Parathyroid adenoma (tissue), 2 donors: ENCODE data around the gene TIMP3.

ENCODE experiments used
- H2AFZ ChIP-seq: fragments of 300-600 bp; sonication (generic); one replicate; pipeline ENCODE4 v1.7.0; 2017; ENCODE audit warnings: antibody characterized with exemption, mild to moderate bottlenecking
- H3K27ac ChIP-seq: fragments of 300-600 bp; sonication (generic); one replicate; pipeline ENCODE4 v1.7.0; 2017
- H3K27me3 ChIP-seq: fragments of 300-600 bp; sonication (generic); one replicate; pipeline ENCODE4 v1.7.0; 2017; ENCODE audit warnings: low read length; ENCODE audit not compliant: control insufficient read depth, insufficient read depth
- H3K36me3 ChIP-seq: fragments of 300-600 bp; sonication (generic); one replicate; pipeline ENCODE4 v1.7.0; 2017; ENCODE audit warnings: low read length; ENCODE audit not compliant: control insufficient read depth, insufficient read depth
- H3K4me1 ChIP-seq: fragments of 300-600 bp; sonication (generic); one replicate; pipeline ENCODE4 v1.7.0; 2017; ENCODE audit warnings: control low read depth
- H3K4me2 ChIP-seq: fragments of 300-600 bp; sonication (generic); one replicate; pipeline ENCODE4 v1.7.0; 2017; ENCODE audit warnings: low read length
- H3K4me3 ChIP-seq: fragments of 300-600 bp; sonication (generic); one replicate; pipeline ENCODE4 v1.7.0; 2017; ENCODE audit warnings: low read depth, low read length
- H3K79me2 ChIP-seq: fragments of 300-600 bp; sonication (generic); one replicate; pipeline ENCODE4 v1.7.0; 2017; ENCODE audit warnings: control low read depth
- H3K9ac ChIP-seq: fragments of 300-600 bp; sonication (generic); one replicate; pipeline ENCODE4 v1.7.0; 2017; ENCODE audit warnings: mild to moderate bottlenecking
- H3K9me3 ChIP-seq: fragments of 300-600 bp; sonication (generic); one replicate; pipeline ENCODE4 v1.7.0; 2017; ENCODE audit warnings: low read length; ENCODE audit not compliant: control insufficient read depth
- TF ChIP-seq, protein P1 (sequence below): fragments of 300-600 bp; sonication (generic); IDR thresholded peaks from one replicate; pipeline ENCODE4 v1.7.0; 2017; ENCODE audit warnings: antibody characterized with exemption, mild to moderate bottlenecking
- donor health status: primary hyperparathyroidism.

TIMP3 gene

DNA sequence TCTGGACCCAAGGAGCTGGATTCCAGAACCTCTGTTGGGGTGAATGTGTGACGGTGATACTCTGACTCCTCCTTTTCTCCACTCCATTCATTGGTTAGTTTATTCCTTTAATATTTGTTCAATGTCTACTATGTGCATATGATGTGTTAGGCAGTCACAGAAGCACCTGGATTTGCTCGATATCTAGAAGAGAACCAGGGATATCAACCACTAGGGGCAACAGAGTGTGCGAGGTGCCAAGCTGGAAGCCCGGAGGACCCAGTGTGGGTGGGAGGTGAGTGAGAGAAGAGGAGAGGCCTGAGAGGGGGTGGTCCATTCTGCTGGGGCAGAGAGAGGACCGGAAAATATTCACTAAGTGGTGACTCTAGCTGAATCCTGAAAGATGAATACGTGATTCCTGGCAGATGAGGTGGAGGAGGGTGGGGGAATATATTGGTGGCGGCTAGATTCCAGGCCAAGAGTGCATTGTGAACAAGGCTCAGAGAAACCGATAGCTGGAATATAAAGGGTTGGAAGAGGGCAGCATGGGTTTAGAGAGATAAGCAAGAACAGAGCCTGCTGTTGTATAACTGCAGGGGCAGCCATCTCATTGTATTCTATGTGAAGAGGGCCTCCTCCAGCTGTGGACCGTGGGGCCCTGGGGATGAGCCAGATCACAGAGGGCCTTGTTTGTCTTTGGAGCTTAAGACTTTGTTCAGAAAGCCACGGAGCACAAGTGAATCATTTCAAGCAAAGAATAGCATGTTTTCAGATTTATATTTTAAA, 6.9 kb upstream of the TIMP3 start:
- TF ChIP-seq, protein P1, sequence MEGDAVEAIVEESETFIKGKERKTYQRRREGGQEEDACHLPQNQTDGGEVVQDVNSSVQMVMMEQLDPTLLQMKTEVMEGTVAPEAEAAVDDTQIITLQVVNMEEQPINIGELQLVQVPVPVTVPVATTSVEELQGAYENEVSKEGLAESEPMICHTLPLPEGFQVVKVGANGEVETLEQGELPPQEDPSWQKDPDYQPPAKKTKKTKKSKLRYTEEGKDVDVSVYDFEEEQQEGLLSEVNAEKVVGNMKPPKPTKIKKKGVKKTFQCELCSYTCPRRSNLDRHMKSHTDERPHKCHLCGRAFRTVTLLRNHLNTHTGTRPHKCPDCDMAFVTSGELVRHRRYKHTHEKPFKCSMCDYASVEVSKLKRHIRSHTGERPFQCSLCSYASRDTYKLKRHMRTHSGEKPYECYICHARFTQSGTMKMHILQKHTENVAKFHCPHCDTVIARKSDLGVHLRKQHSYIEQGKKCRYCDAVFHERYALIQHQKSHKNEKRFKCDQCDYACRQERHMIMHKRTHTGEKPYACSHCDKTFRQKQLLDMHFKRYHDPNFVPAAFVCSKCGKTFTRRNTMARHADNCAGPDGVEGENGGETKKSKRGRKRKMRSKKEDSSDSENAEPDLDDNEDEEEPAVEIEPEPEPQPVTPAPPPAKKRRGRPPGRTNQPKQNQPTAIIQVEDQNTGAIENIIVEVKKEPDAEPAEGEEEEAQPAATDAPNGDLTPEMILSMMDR = no peak

DNA sequence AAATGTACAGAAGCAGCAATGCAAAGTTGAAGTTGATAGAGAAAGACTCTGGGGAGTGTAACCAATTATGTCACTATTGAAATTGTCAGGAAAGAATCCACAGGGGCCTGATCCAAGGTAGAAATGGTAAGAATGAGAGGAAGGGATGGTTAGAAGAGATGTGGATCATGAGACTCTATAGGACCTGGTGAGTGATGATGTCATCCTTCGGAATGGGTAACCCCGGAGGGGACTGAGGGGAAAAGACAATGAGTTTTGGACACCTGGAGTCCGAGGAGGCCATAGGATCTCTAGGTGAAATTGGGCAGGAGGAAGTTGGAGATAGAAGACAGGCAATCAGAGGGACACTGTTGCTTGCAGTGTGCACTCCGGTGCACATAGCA, 6.3 kb upstream of the TIMP3 start:
- H3K4me2 ChIP-seq = no peak overlapping the region
- TF ChIP-seq, protein P1 = no peak
- H3K9me3 ChIP-seq = no peaks in the 10 kb centered on the region
- no peak overlapping the region for H3K9ac ChIP-seq
- no peaks in the 10 kb centered on the region for H3K27me3 ChIP-seq
- H3K4me3 ChIP-seq = no peak overlapping the region
- no peak overlapping the region for H2AFZ ChIP-seq
- no peaks in the 10 kb centered on the region for H3K36me3 ChIP-seq
- no peaks in the 10 kb centered on the region for H3K79me2 ChIP-seq
- H3K27ac ChIP-seq = no peak overlapping the region
- no peaks in the 10 kb centered on the region for H3K4me1 ChIP-seq

More for the DNA sequence above, 6.9 kb upstream of the TIMP3 start:
- Histone ChIP-seq H3K4me2 (no peak overlapping the region), H3K9ac (no peak overlapping the region), H3K27ac (no peak overlapping the region), H3K4me1 (no peaks in the 10 kb centered on the region), H2AFZ (no peak overlapping the region), H3K4me3 (no peak overlapping the region), H3K9me3 (no peaks in the 10 kb centered on the region), H3K27me3 (no peaks in the 10 kb centered on the region), H3K36me3 (no peaks in the 10 kb centered on the region), H3K79me2 (no peaks in the 10 kb centered on the region)

DNA sequence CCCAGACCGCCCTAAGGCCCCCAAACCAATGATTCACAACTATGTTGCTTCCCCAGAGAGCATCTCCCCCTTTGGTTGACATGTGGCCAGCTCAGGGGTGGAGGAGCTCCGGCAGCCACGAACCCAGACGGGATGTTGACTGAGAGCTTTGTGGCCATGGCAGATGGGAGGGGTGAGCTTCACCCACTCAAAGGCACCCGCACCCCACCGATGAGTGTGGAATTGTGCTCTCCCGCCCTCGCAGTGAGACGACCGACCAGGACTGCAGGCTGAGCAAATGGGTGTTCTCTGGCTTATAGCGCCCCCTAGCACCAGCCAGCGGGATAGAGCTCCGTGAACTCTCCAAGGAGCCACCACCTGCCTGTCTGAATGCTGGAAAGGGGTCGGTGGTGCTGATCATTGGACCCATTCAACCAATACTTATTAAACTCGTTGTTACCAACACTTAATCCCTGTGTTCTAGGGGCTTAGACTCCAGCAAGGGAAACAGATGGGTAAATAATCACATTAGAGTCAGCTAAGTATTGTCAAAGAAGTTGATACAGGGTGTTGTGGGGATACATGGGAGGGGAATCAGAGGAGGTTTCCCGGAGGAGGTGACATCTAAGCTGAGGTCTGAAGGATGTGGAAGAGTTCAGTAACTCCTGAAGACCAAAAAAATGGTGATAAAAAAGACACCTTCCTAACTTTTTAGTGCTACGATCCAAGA, 4.5 kb upstream of the TIMP3 start:
- H3K79me2 ChIP-seq = peaks cover under 1% of the 10 kb centered on the region
- H3K27me3 ChIP-seq = no peaks in the 10 kb centered on the region
- H2AFZ ChIP-seq = peak overlapping the region; percentile 20
- no peak overlapping the region for H3K4me3 ChIP-seq
- no peaks in the 10 kb centered on the region for H3K4me1 ChIP-seq
- no peaks in the 10 kb centered on the region for H3K36me3 ChIP-seq
- TF ChIP-seq, protein P1 = peak; percentile 64
- no peak overlapping the region for H3K9ac ChIP-seq
- H3K27ac ChIP-seq = no peak overlapping the region
- H3K9me3 ChIP-seq = no peaks in the 10 kb centered on the region
- H3K4me2 ChIP-seq = no peak overlapping the region

DNA sequence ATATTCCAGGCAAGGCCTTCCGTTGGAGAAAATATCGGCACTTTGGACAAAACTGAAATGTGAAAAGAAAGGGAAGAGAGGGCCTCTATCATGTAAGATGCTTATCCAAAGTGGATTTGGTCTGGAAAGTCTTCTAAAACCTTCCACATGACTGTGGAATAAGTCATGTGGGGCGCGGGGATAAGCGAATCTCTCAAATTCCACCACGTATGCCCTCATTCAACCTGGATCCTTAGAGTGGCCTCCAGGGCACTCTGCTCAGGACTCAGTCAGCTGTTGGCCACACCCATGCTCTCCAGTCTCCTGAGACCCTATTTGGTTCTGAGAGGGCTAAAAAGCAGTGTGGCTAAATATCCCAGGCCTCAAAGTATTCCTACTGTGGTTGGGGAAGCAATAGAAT, 2.0 kb upstream of the TIMP3 start:
- Histone ChIP-seq H2AFZ (no peak overlapping the region), H3K4me1 (no peaks in the 10 kb centered on the region), H3K27ac (no peak overlapping the region), H3K36me3 (no peaks in the 10 kb centered on the region), H3K27me3 (no peaks in the 10 kb centered on the region), H3K9ac (no peak overlapping the region), H3K4me2 (no peak overlapping the region), H3K4me3 (no peak overlapping the region), H3K79me2 (peaks cover 24% of the 10 kb centered on the region), H3K9me3 (no peaks in the 10 kb centered on the region)
- TF ChIP-seq, protein P1 = no peak
